Measurements from ENCODE around the gene OR5T1. TPM values are rescaled to one million over a fixed set of nuclear protein-coding genes. Genes with fewer than 3 reads are reported as not detected.

OR5T1 gene
- total RNA-seq, result not detected
- long read RNA-seq, donor 1, result 0 reads
- long read RNA-seq, donor 2, result 0 reads

- no peak for DNase-seq (ENCODE audit: low spot score)
- intact Hi-C loops (cut with DNase I), result no loop called here
Measured at GRCh38 chr11:56273854-56274253, at the start of gene OR5T1. OR5T1 (plus strand) TSS chr11:56274154; CDS start chr11:56275639, 1,485 bp downstream.

- intact Hi-C loops (cut with DNase I), result no loop called here
- DNase-seq (ENCODE audit: low spot score), result no peak
Measured at GRCh38 chr11:56234155-56234554, 39.8 kb upstream of the OR5T1 start, which contains the start of gene OR5T2. OR5T2 (minus strand) TSS chr11:56234255; CDS start chr11:56233062, 1,193 bp downstream.

DNA sequence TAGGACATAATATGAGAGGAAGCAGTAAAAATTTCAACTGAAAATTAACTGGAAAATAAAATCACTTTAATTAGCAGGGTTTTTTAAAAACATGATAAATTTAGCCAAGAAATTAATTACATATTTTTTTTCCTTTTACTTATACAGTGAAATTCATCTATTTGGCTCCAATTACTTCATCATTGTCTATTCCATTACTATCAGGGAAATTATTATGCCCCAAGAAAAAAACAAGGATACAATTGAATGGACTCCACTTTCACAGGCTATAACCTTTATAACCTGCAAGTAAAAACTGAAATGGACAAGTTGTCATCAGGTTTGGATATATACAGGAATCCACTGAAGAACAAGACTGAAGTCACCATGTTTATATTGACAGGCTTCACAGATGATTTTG lies 22.0 kb upstream of the OR5T1 start, which contains the start of gene OR5T3:
OR5T3 (plus strand) TSS at position 301 of the 400 bp plus-strand sequence; CDS start at position 301, 0 bp downstream.
- no peak for DNase-seq (ENCODE audit: low spot score)
- intact Hi-C loops (cut with DNase I), result no loop called here

DNA sequence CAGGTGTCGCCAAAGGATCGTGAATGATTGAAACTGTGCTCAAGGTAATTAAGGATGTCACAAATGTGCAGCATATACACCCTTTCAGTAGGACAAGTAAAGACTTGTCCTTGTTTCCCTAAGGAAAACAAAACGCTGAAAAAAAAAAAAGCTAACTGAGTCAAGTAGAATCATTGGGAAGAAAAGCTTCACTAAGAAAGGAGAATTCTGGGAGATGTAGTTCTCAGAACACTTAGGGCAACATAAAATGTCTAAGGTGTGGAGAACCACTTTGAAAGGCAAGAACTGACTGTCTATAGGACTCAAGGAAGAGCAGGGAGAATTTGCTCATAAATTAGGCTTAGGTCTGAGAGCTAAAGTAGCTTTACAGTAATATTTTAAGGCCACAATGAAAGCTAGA lies 2.9 kb upstream of the OR5T1 start:
- intact Hi-C loops (cut with DNase I), result loop anchor here in 1 of 2 donors (2.0 kb wide), 1 partner anchor 20 kb away; no protein-coding TSS in a partner anchor

DNA sequence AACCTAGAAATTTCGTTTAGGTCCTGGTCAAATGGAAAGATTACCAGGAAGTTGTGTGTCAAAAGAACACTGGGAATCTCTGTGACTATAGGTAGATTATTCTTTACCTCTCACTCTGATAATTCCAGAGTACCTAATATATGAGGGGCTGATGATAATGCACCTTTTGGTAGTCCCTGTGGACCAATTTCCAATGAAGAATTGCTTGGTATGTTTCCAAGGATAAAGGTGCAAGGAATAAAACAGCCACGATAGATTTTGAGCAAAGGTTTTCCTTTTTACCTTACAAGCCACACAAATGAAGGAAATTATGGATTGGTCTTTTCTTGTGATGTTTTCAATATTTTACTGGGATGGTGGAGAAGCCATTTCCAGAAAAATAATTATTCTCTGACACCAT lies 18.2 kb downstream of the OR5T1 start, which contains the start of gene OR8H1:
OR8H1 (minus strand) TSS at position 101 of the 400 bp plus-strand sequence. CDS start 1,192 bp downstream, outside the sequence.
- intact Hi-C loops (cut with DNase I), result no loop called here
- DNase-seq (ENCODE audit: low spot score), result no peak

More for the DNA sequence above, 2.9 kb upstream of the OR5T1 start:
- no peak for DNase-seq (ENCODE audit: low spot score)

DNA sequence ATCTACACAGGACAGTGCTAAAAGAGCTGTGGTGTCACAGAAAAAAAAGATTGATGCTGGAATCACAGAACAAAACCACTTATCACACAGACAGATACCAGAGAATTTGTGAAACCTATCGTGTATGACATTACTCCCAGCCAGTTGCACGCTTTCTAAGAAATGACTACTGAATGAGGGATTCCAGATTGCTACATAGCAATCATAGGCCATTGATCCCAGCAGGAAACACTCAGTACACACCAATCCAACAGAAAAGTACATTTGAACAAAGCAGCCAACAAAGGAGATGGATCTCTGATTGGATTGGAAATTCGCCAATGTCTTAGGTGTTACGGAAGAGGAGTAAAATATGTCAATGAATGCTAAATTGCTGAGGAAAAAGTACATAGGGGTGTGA lies 22.9 kb downstream of the OR5T1 start:
- intact Hi-C loops (cut with DNase I), result no loop called here
- no peak for DNase-seq (ENCODE audit: low spot score)

GRCh38 chr11:56307836-56308235 lies 33.9 kb downstream of the OR5T1 start:
- intact Hi-C loops (cut with DNase I), result no loop called here
- no peak for DNase-seq (ENCODE audit: low spot score)

DNA sequence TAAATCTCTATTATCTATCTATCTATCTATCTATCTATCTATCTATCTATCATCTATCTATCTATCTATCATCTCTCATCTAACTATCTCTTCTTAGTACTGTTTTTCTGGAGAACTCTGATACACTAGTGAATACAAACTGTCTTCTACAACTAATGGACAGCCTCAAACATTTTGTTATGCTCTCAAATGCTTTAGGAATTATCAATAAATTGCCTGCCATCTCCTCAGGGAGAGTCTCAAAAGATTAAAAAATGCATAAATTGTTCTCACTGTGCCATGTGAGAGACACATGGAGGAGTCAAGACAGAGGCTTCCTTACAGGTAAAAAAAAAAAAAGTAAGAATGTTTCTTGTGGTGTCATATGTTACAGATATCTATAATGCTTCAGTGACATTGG lies 40.9 kb downstream of the OR5T1 start, which contains the start of gene OR8K3:
OR8K3 (plus strand) TSS at position 301 of the 400 bp plus-strand sequence. CDS start 3,163 bp downstream, outside the sequence.
- DNase-seq (ENCODE audit: low spot score), result no peak
- intact Hi-C loops (cut with DNase I), result no loop called here

Other genes with a start within 250 kb of the OR5T1 start
- not detected for gene OR5AS1, start 246.5 kb upstream of the OR5T1 start, total RNA-seq
- gene OR8I2, start 180.8 kb upstream of the OR5T1 start, total RNA-seq, result not detected
- not detected for gene OR8H2, start 170.5 kb upstream of the OR5T1 start, total RNA-seq
- gene OR8H3, start 151.8 kb upstream of the OR5T1 start, total RNA-seq, result not detected
- gene OR8J3, start 134.0 kb upstream of the OR5T1 start, total RNA-seq, result not detected
- gene OR8K5, start 113.8 kb upstream of the OR5T1 start, total RNA-seq, result not detected
- not detected for gene OR5J2, start 97.5 kb upstream of the OR5T1 start, total RNA-seq
- not detected for gene OR5T2, start 39.9 kb upstream of the OR5T1 start, total RNA-seq
- gene OR5T3, start 21.9 kb upstream of the OR5T1 start, total RNA-seq, result not detected
- gene OR8H1, start 18.1 kb downstream of the OR5T1 start, total RNA-seq, result not detected
- gene OR8K3, start 41.0 kb downstream of the OR5T1 start, total RNA-seq, result not detected
- not detected for gene OR8K1, start 71.9 kb downstream of the OR5T1 start, total RNA-seq
- gene OR8J1, start 80.1 kb downstream of the OR5T1 start, total RNA-seq, result not detected
- gene OR8U1, start 101.5 kb downstream of the OR5T1 start, total RNA-seq, result not detected
- gene OR5AL1, start 138.5 kb downstream of the OR5T1 start, total RNA-seq, result not detected
- not detected for gene OR5M3, start 199.2 kb downstream of the OR5T1 start, total RNA-seq
- gene OR5M8, start 217.2 kb downstream of the OR5T1 start, total RNA-seq, result not detected